HG02798 (cell line): ENCODE data around the gene TMEM63B.
"Not testable (repeated sequence)": the region's sequence is repeated elsewhere in the genome, so short reads cannot be mapped to it uniquely, and the experiment has no call there.

Experiments
- ATAC-seq: cut with Tn5 transposase; IDR thresholded peaks from one replicate; pipeline ENCODE4 v1.9.1; 2021; ENCODE audit warnings: mild to moderate bottlenecking; ENCODE audit not compliant: unreplicated experiment, poor library complexity

Gene TMEM63B

GRCh38 chr6:44093750-44094402, 33.5 kb upstream of the TMEM63B start:
- no peak for ATAC-seq

GRCh38 chr6:44094403-44095242, 32.7 kb upstream of the TMEM63B start:
- no peak for ATAC-seq

DNA sequence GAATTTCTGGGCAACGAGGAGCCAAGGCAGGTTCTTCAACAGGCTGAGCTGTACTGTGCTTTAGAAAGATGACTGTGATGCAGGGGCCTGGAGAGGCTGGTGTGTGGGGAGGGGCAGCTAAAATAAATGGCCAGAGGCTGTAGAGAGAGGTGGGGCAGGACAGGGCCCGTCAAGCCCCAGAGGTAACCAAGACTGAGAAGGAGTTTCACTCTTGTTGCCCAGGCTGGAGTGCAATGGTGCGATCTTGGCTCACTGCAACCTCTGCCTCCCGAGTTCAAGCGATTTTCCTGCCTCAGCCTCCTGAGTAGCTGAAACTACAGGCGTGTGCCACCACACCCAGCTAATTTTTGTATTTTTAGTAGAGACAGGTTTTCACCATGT, 32.1 kb upstream of the TMEM63B start:
- ATAC-seq: not testable (repeated sequence)

DNA sequence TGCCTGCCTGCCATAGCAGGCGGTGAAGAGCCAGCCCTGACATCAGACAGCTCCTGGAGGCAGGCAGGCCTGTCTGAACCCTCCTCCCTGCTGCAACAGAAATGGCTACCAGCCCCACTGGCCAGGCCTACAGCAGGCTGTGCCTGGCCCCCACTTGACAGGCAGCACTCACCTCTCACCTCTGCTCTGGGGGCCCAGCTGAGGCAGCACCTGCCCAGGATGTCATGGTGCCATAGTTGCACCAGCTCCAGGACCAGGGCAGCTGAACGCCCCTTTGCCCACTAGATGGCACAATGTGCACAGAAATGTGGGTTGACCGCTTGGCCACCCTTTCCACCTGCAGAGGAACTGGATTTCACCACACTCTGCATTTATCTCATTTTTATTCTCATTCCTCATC, 30.7 kb upstream of the TMEM63B start:
- peak; percentile 63 for ATAC-seq

- ATAC-seq: no peak
These were observed 29.5 kb upstream of the TMEM63B start for GRCh38 chr6:44097782-44098317.

DNA sequence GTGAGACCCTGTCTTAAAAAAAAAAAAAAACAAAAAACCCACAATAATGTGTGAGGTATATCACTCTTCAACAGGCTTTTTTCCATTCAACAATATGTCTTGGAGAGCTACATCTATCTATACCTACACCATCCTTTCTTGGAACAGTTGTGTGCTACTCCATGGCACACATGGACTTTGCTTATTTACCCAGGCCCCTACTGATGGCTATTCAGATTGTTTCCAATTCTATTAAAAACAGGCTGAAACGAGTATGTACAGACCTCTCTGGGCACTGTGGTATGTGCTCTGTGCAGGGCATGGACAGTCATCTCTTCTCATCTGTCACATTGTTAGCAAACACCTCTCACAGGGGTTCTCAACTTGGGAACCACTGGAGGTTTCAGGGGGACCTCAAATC, 28.2 kb upstream of the TMEM63B start:
- no peak for ATAC-seq

DNA sequence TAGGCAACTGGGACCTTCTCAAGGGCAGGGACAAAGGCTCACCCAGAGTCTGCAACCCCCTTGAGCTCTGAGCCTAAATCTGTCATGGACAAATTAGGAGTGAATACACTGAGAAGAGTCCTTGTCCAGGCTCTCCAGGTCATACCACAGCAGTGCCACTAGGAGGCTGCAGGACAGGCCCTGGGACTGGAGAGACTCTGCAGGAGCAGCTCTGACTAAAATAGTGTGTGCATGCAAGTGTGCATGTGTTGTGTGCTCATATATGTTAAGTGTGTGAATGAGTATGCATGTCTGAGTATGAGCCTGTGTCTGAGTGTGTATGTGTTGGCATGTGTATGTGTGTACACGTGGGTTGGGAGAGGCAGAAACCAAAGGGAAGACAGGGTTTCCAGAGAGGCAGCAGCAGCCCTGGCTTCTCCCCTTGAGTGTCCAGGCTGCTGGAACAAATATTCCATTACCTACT, 27.2 kb upstream of the TMEM63B start:
- no peak for ATAC-seq

DNA sequence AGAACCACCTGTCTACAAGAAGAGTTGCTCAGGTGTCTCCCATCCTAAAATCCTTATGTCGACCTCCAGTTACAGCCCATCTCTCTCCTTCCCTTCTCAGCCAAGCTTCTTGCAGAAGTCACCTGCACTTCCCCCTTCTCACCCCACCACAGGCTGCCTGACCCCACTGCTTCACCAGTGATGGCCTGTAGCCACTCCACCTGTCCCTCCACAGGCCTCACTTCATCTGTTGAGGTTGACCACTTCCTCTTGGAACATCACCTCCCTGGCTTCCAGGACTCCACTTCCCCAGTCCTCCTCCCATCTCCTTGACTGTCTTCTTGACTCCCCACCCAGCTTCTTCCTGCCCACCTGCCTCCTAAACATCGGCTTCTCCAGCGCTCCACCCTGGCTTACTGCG, 25.5 kb upstream of the TMEM63B start:
- no peak for ATAC-seq

DNA sequence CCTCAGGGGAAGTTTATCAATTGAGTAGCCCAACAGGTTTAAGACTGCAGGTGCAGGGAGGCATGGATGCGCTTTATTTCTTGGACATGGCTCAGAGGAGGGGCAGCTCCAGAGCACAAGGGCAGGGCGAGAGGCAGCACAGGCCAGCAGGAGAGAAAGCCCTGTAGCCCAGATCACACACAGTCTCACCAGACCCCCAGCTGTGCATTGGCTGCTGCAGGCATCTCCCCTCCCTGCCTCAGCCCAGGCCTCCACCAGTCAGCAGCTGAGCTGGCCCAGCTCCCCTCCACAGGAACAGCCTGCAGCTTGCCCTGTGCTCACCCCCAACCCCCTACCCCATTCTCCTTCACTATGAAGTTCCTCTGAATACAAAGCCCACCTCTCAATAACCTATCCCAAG, 24.8 kb upstream of the TMEM63B start:
- no peak for ATAC-seq

DNA sequence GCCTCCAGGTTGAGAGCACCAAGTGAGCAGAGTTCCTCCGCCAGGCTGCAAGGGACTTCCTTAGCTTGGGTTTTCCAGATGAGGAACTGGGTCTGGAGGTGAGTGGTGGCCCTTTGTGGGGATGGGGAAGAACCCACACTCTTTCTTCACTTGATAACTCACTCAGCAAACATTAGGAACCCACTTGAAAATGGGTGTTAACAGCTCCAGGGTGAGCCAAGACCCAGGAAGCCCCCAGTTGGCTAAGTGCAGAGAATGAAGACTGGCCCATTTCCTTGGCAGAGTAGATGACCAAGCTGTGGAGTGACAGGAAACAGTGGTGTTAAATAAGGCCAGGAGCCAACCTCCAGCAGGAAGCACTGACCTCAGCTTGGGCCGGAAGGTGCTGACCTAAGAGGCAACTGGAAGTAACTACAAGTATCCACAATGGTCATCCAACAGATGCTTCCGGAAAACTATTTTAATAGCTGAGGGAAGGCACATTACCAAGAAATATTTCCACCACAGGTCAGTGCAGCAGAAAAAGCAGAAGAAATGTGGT, 22.8 kb upstream of the TMEM63B start:
- no peak for ATAC-seq

GRCh38 chr6:44105146-44105545, 22.2 kb upstream of the TMEM63B start:
- ATAC-seq: no peak

DNA sequence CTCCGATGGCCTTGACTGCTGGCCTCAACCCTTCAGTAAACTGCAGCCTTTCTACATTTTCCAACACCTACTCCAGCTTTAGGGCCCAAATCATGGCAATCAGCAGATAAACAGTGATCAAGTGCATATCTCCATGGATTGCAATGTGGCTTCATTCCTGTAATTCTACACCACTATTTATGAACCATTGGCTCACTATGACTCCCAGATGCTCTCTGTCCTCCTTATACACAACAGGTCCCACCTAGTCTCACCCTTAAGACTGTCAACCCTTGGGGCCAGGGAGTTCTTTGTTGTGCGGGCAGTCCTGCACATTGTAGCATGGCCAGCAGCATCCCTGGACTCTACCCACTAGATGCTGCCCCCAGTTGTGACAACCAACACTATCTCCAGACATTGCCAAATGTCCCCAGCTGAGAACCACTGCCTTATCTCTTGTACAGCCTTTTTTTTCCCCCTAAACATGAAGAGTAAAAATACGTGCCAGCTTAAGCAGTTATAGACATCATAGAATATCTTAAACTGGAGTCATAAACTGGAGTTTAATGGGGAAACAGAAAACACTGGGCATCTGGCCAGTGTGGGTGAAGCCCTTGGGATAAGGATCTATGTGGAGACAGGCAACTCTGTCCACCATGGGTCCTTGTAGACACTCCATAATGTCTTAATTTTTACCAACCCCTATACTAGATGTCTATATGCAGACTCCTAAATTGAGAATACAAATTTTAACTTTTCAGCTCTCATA, 21.2 kb upstream of the TMEM63B start:
- ATAC-seq: no peak

- no peak for ATAC-seq
These were observed 20.3 kb upstream of the TMEM63B start for GRCh38 chr6:44107017-44107416.

DNA sequence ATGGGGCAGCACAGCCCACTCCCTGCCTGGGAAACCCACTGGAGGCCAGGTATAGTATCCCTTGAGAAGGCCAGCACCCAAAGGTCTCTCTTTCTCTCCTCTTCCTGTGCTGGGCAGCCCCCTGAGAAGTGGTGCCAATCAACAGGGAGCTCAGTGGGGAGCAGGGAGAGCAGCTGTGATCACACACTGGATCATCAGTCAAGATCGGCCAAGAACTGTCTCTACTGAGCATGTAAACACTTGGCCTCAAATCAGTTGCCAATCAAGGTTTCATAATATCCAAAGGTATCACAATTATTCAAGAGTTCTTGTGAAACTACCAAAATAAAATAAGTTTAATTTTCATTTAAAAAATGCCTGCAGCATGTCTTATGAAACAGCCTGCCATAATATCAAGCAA, 18.9 kb upstream of the TMEM63B start:
- no peak for ATAC-seq

DNA sequence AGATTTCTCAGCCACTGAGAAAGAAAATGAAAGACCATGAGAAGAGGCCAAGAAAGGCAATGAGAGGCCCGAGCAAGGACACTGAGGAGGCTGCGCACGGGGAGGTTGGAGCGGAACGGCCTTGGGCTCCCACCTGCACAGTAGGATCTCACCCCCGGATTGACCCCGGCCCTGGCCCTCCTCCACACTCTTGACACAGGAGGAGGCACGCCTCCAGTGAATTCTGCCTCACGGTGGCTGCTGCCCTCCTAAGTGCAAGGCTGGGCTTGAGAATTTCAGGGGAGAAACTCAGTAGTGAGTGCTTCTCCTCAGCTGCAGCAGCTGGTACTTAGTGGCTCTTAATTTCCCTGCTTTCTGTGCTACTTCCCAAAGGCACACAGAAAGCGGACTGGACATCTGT, 18.1 kb upstream of the TMEM63B start:
- ATAC-seq: no peak

DNA sequence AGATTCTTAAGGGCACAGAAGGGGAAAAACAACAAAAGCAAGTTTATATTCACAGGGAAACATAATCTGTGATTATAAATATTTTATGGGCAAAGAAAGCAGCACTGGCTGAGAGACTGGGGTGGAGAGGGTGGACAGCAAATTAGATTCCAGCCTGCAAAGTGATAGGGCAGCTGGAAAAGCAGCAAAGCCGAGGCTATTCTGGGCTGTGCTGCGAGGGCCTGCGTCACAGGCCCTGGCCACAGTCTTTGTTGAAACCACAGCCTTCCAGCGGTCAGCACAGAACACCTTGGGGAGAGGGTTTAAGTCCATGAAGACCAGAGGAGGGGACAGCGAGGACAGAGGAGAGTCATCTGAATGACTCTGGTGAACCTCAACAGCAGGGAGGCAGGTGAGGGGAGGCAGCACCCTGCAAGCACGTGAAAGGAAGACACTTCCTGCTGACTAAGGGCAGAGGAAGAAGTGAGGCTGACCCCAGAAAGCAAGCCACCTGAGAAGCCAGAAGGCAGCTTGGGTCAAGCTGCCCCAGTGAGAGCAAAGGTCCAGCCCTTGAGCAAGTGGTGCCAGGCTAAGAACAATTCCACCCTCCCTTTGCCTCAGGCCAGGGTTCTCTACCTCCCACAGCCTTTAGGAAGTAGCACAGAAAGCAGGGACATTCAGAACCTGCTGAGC, 17.2 kb upstream of the TMEM63B start:
- ATAC-seq: no peak

DNA sequence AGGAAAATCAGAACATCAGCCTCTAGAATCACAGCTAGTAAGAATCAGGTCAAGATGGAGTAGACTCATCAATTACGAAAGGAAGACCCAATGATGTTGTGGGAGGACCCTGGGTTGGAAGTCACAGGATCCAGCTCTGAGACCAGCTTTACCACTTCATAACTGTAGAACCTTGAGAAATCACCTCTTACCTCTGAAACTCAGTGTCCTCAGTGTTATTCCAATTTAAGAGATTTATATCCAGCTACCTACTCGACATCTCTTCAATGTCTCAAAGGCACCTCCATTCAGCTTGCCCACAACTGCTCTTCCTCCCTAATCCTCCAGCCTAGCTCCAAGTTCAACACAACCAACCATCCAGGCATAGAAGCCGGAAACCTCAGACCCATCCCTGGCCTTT, 16.4 kb upstream of the TMEM63B start:
- no peak for ATAC-seq

DNA sequence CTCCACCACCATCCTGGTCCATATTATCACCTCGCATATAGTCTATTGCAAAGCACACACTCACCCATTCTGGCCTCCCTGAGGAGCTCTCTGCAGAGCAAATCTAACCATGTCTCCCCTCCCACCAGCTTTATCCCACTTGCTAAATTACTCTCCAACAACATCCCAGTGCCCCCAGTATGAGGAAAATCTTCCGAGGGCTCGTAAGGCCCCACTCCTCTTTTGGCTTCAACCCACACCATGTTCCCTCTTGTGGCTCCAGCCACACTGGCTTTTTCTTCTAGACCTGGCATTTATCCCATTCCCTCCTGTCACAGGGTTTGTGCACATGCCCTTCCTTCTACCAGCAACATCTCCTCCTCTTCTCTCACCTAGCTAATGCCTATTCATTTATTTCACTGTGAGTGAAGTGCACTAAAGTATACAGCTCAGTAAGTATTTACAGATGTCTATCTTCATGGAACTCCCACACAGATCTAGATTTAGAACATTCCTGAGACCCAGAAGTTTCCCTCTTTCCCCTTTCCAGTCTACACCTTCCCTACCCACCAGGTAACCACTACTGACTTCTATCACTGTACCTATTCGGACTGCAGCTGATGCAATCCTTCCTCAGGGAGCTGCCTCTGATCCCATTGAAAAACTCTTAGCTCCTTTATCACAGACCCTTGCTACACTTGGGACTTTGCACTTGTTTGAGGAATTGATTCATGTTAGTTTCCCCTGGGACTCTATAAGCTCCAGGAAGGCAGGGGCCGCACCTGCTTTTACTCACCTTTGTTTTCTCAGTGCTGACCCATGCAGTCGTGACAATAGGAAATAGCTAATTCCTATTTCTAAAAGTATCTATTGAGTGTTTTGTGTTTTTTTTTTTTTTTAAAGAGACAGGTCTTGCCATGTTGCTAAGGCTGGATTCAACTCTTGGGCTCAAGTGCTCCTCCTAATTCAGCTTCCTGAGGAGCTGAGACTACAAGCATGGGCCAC, 15.6 kb upstream of the TMEM63B start:
- no peak for ATAC-seq

- no peak for ATAC-seq
These were observed 13.9 kb upstream of the TMEM63B start for GRCh38 chr6:44113414-44113813.
